DMS53 treated with DMSO at 0.1 percent for 48 hours (cell line): ENCODE results near the gene TGFBR3.

ENCODE experiments used
- DNase-seq: peaks from one replicate; lab custom pipeline; 2025; ENCODE audit not compliant: unreplicated experiment; lab: John Stamatoyannopoulos, UW

Gene TGFBR3

GRCh38 chr1:91717839-91718238, 168.1 kb downstream of the TGFBR3 start:
- no peak for DNase-seq

- DNase-seq: no peak
Measured at GRCh38 chr1:91716339-91716738, 169.6 kb downstream of the TGFBR3 start.

DNA sequence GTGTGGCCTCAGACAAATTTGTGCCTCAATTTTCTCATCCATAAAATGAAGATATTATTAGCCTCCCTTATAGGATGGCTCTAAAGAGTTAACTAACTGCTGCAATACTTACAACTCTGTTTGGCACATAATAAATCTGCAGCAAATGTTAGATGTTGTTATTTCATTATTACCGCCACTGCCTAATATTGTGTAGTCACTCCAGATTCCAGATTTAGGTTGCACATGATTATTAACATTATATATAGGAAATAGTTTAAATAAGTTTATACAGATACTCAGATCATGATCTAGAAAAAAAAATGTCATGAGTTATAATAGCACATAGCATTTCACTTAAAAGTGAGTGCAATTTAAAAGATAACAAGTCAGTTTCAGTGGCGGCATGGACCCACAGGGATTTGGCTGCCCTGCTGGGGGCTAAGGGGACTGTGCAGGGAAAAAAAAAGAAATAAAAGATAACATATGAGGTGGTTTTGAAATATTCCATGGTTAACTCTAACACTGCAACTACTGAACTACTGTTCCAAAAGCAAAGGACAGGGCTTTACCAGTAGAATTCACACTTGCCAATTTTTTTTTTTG, 170.4 kb downstream of the TGFBR3 start:
- no peak for DNase-seq

- no peak for DNase-seq
Measured at GRCh38 chr1:91714867-91715381, 171.0 kb downstream of the TGFBR3 start.

- no peak for DNase-seq
Measured at GRCh38 chr1:91712981-91713841, 172.7 kb downstream of the TGFBR3 start.

GRCh38 chr1:91712393-91712792, 173.6 kb downstream of the TGFBR3 start:
- DNase-seq: no peak

DNA sequence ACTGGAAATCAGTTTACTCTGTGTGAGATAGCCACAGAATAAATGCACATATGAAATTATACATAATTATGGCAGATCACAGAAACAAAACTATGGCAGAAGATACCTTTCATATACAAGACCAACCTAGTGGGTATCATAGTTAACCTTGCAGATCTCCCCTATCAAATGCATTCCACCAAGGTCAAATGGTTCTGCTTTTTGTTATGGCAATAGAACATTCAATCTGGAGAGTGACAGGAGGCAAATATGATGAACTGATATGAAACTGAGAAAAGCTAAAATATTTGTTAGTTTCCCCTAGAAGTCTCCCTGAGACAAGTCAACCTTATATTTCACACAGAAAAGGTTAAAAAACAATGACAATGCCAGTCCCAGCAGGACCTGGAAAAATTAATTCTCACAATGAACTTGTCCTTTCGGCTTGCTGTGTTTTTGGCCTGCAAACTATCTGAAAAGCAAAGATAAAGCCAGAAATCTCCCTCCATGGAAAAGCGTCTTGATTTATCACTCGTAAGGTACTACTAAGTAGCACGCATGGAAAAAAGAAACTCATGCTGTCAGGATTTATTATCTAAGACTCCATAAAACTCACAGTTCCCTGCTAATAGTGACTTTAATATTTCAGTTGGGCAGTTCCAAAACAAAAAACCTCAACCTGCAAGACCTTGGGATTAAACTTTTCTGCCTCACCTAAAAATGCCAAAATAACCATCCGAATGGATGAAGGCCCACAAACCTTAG, 174.3 kb downstream of the TGFBR3 start:
- no peak for DNase-seq

- DNase-seq: no peak
Measured at GRCh38 chr1:91710261-91710660, 175.7 kb downstream of the TGFBR3 start.

GRCh38 chr1:91708691-91709090, 177.3 kb downstream of the TGFBR3 start:
- DNase-seq: no peak

- DNase-seq: no peak
Measured at GRCh38 chr1:91707890-91708218, 178.1 kb downstream of the TGFBR3 start.

- no peak for DNase-seq
Measured at GRCh38 chr1:91707114-91707889, 178.6 kb downstream of the TGFBR3 start.

DNA sequence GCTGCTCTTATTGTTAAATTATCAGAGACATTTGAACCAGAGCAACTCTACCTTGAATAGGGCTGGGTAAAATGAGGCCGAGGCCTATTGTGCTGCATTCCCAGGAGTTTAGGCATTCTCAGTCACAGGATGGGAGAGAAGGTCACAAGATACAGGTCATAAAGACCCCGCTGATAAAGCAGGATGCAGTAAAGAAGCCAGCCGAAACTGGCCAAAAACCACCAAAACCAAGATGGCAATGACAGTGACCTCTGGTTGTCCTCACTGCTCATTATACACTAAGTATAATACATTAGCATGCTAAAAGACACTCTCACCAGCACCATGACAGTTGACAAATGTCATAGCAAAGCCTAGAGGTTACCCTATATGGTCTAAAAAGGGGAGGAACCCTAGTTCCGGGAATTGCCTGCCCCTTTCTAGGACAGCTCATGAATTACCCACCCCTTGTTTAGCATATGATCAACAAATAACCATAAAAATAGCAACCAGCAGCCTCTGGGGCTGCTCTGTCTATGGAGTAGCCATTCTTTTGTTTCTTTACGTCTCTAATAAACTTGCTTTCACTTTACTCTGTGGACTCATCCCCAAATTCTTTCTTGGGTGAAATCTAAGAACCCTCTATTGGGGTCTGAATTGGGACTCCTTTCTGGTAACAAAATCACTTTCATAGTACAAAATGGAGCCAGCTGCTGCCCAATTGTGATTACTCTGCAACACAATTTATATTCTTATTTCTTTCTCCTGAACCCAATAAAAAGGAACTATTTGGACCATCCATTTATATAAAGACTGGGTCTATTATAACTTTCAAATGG, 179.6 kb downstream of the TGFBR3 start:
- no peak for DNase-seq

DNA sequence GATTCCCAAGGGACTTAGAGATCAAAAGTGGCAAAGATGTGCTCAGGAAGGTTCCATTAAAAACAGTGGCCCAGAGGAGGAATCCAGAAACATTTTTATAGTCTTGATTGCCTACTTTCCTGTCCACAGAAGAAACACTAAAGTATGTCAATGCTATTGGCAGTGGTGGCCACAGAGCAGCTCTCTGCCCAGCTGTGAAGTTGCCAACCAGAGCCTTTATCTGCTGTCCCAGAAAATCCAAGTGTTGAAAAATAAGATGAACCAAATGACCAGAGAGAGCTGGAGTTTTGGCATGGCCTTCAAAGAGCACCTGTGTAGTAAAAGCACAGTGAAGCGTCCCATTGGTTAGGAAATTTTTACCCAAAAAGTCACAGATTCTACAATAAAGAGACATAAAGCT, 181.2 kb downstream of the TGFBR3 start:
- no peak for DNase-seq

DNA sequence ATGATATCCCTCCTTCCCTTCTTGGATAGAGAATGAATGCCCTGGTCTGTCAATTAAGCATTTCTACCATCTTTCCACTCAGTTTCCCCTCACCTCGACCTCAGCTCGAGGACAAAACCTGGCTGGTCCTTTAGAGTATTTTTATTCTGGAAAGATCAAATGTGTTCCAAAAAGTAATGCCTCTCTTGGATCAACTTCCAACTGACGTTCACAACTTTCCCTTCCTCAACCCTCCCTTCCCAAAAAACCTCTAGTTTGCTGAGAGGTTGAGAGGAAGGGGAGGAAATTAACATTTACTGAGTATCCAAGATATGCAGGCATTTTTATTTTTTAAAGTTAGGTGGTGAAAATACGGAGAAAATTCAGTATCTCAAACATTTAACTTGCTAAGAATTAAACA, 182.9 kb downstream of the TGFBR3 start:
- no peak for DNase-seq

- DNase-seq: no peak
Measured at GRCh38 chr1:91701472-91701869, 184.5 kb downstream of the TGFBR3 start.

DNA sequence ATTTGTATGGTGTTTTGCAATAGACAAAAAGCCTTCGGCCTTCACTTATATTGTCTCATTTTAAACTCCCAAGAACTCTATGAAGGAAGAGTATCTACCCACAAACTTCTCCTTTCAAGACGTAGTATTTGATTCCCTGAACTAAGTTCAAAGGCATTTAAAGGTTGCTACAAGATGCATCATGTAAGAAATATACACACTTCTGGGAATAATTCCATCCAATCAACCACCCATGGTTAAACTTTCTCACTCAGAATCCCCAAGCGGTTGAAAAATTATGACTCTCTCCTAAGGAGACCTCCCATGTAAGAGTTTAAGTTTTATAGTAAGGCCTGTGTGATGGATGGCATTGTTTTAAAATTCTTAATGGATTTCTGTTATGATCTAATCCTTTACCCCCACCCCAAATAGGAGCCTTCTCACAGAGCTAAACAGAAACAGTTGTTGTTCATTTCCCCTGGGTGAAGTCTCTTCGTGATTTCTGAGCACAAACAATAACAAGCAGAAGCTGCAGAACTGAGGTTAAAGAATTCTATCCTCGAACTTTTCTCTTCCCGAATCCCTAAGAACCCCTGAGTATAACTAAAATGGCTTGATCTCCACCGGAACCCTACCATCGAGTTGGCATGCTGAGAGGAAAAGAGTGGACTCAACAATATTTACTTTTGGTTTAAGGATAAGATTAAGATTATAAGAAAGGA, 185.0 kb downstream of the TGFBR3 start:
- no peak for DNase-seq

- no peak for DNase-seq
Measured at GRCh38 chr1:91700332-91700731, 185.6 kb downstream of the TGFBR3 start.

- DNase-seq: no peak
Measured at GRCh38 chr1:91699339-91699974, 186.5 kb downstream of the TGFBR3 start.

DNA sequence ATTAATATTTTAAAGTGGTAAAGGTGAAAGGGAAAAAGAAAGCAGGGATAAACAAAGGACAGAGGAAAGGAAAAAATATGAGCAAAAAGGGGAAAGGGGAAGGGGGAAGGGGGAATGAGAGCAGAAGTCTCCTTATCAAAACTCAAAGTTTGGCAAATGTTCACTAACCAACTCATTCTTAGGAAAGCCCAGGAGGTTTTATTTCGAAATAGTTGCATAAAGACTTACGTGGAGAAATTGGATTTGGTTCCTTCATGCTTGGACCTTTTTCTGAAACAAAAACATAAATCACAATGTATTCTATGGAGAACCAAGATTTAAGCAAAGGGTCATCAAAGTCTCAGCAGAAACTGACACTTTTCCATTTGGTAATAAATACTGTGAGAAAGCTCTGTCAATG, 188.1 kb downstream of the TGFBR3 start:
- no peak for DNase-seq
